Endothelial cell (in vitro differentiated cells): Measurements from ENCODE around the gene AKR1C2. TPM values are rescaled to one million over a fixed set of nuclear protein-coding genes. Genes with fewer than 3 reads are reported as not detected.
"Not testable (repeated sequence)": the region's sequence is repeated elsewhere in the genome, so short reads cannot be mapped to it uniquely, and the experiment has no call there.

ENCODE experiments used
- DNase-seq: peaks from one replicate; pipeline ENCODE4 v3.0.0; 2021; ENCODE audit warnings: low spot score
- H3K27ac Mint-ChIP-seq: one replicate; pipeline ENCODE4 v1.8.0; 2021; ENCODE audit warnings: mixed read lengths, inconsistent platforms; ENCODE audit not compliant: unreplicated experiment
- H3K27me3 Mint-ChIP-seq: one replicate; pipeline ENCODE4 v1.8.0; 2021; ENCODE audit warnings: mild to moderate bottlenecking, moderate library complexity, mixed read lengths, inconsistent platforms; ENCODE audit not compliant: unreplicated experiment
- H3K36me3 Mint-ChIP-seq: one replicate; pipeline ENCODE4 v1.8.0; 2021; ENCODE audit warnings: mild to moderate bottlenecking, low read depth, mixed read lengths, inconsistent platforms; ENCODE audit not compliant: unreplicated experiment
- H3K4me1 Mint-ChIP-seq: one replicate; pipeline ENCODE4 v1.8.0; 2021; ENCODE audit warnings: mild to moderate bottlenecking, mixed read lengths, inconsistent platforms; ENCODE audit not compliant: unreplicated experiment
- H3K4me3 Mint-ChIP-seq: one replicate; pipeline ENCODE4 v1.8.0; 2021; ENCODE audit warnings: mild to moderate bottlenecking, mixed read lengths, inconsistent platforms; ENCODE audit not compliant: unreplicated experiment
- H3K9me3 Mint-ChIP-seq: one replicate; pipeline ENCODE4 v1.8.0; 2021; ENCODE audit warnings: mixed read lengths, inconsistent platforms; ENCODE audit not compliant: unreplicated experiment
- CTCF ChIP-seq: fragments of 200-600 bp; sonication (generic); IDR thresholded peaks from one replicate; pipeline ENCODE4 v1.5.0; 2021; ENCODE audit warnings: antibody characterized with exemption; ENCODE audit not compliant: unreplicated experiment
- total RNA-seq: library from RNA; stranded (reverse); fragmentation: NEBNext Ultra II Directional; extraction: Animal tissue kit (Norgen Biotek cat#: 25700); gene quantifications from one replicate; pipeline ENCODE4 v1.2.1, GENCODE V29; 2021; ENCODE audit not compliant: unreplicated experiment

Gene AKR1C2
- total RNA-seq, 1 donor from 2014 or later: not detected

- Mint-ChIP-seq H3K4me1 (no peaks in the 10 kb centered on the region), H3K27me3 (peaks cover 2% of the 10 kb centered on the region), H3K27ac (no peak overlapping the region), H3K36me3 (no peaks in the 10 kb centered on the region), H3K4me3 (no peak overlapping the region), H3K9me3 (no peaks in the 10 kb centered on the region)
- TF ChIP-seq CTCF: no peak
- DNase-seq: no peak
Observed at GRCh38 chr10:4944841-4945240, 58.8 kb downstream of the AKR1C2 start.

GRCh38 chr10:4943821-4944220 is 59.8 kb downstream of the AKR1C2 start:
- no peak for DNase-seq
- H3K4me1 Mint-ChIP-seq: no peaks in the 10 kb centered on the region
- H3K9me3 Mint-ChIP-seq: no peaks in the 10 kb centered on the region
- no peak overlapping the region for H3K27ac Mint-ChIP-seq
- no peaks in the 10 kb centered on the region for H3K36me3 Mint-ChIP-seq
- H3K27me3 Mint-ChIP-seq: peaks cover 2% of the 10 kb centered on the region
- no peak overlapping the region for H3K4me3 Mint-ChIP-seq
- no peak for TF ChIP-seq CTCF

GRCh38 chr10:4943416-4943815 is 60.2 kb downstream of the AKR1C2 start:
- not testable (repeated sequence) for H3K36me3 Mint-ChIP-seq, H3K4me3 Mint-ChIP-seq

GRCh38 chr10:4942931-4943330 is 60.7 kb downstream of the AKR1C2 start:
- H3K27ac Mint-ChIP-seq, H3K4me1 Mint-ChIP-seq, H3K4me3 Mint-ChIP-seq, H3K9me3 Mint-ChIP-seq, DNase-seq, H3K27me3 Mint-ChIP-seq, H3K36me3 Mint-ChIP-seq: not testable (repeated sequence)

More at GRCh38 chr10:4943416-4943815, 60.2 kb downstream of the AKR1C2 start:
- H3K4me1 Mint-ChIP-seq, H3K9me3 Mint-ChIP-seq, DNase-seq, H3K27ac Mint-ChIP-seq, H3K27me3 Mint-ChIP-seq: not testable (repeated sequence)

- H3K36me3 Mint-ChIP-seq: no peaks in the 10 kb centered on the region
- no peaks in the 10 kb centered on the region for H3K4me1 Mint-ChIP-seq
- H3K9me3 Mint-ChIP-seq: no peaks in the 10 kb centered on the region
- no peak for DNase-seq
- TF ChIP-seq CTCF: no peak
- H3K4me3 Mint-ChIP-seq: no peak overlapping the region
- H3K27ac Mint-ChIP-seq: no peak overlapping the region
- peaks cover 2% of the 10 kb centered on the region for H3K27me3 Mint-ChIP-seq
Observed at GRCh38 chr10:4941540-4942330, 61.9 kb downstream of the AKR1C2 start.

GRCh38 chr10:4940909-4941308 is 62.7 kb downstream of the AKR1C2 start:
- not testable (repeated sequence) for H3K4me3 Mint-ChIP-seq, H3K27me3 Mint-ChIP-seq, H3K4me1 Mint-ChIP-seq, H3K9me3 Mint-ChIP-seq, H3K36me3 Mint-ChIP-seq, DNase-seq, H3K27ac Mint-ChIP-seq

- H3K27ac Mint-ChIP-seq, H3K9me3 Mint-ChIP-seq, H3K4me1 Mint-ChIP-seq, H3K27me3 Mint-ChIP-seq, H3K4me3 Mint-ChIP-seq, DNase-seq, H3K36me3 Mint-ChIP-seq: not testable (repeated sequence)
Observed at GRCh38 chr10:4940073-4940428, 63.6 kb downstream of the AKR1C2 start.
